Ureter (tissue), 1 donor: Measurements from ENCODE around the gene MZF1. TPM values are rescaled to one million over a fixed set of nuclear protein-coding genes. Genes with fewer than 3 reads are reported as not detected.
A peak's percentile ranks its signal among the peaks of the same experiment; 100 is the strongest.
"Not testable (repeated sequence)": the region's sequence is repeated elsewhere in the genome, so short reads cannot be mapped to it uniquely, and the experiment has no call there.

ENCODE experiments used
- DNase-seq: peaks from one replicate; pipeline ENCODE4 v3.0.0-alpha.2; 2020; ENCODE audit warnings: low spot score
- total RNA-seq: library from RNA; stranded (reverse); gene quantifications from one replicate; pipeline ENCODE4 v1.2.4, GENCODE V29; 2023
- donor health status: DM: yes; HTN: yes; CAD: no.

The MZF1 gene
- total RNA-seq, 1 donor from 2014 or later: 43.4 TPM

DNA sequence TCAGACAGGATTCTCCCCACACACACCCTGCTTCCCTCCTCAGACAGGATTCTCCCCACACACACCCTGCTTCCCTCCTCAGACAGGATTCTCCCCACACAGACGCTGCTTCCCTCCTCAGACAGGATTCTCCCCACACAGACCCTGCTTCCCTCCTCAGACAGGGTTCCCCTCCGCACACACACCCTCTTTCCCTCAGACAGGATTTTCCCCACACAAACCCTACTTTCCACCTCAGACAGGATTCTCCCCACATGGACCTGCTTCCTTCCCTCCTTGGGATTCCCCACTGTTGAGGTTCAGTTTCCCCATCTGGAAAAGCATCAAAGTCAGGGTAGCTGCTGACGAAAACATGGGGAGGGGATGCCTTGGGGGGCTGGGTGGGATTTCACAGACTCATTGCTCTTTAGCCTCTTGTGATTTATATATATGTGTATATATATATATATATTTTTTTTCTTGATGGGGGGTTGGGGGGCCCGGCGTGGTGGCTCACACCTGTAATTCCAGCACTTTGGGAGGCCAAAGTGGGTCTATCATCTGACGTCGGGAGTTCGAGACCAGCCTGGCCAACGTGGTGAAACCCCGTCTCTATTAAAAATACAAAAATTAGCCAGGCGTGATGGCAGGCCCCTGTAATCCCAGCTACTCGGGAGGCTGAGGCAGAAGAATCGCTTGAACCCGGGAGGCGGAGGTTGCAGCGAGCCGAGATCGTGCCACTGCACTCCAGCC, 30.3 kb downstream of the MZF1 start:
- not testable (repeated sequence) for DNase-seq

DNA sequence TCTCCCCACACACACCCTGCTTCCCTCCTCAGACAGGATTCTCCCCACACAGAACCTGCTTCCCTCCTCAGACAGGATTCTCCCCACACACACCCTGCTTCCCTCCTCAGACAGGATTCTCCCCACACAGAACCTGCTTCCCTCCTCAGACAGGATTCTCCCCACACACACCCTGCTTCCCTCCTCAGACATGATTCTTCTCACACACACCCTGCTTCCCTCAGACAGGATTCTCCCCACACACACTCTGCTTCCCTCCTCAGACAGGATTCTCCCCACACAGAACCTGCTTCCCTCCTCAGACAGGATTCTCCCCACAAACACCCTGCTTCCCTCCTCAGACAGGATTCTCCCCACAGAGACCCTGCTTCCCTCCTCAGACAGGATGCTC, 34.0 kb downstream of the MZF1 start:
- not testable (repeated sequence) for DNase-seq

DNA sequence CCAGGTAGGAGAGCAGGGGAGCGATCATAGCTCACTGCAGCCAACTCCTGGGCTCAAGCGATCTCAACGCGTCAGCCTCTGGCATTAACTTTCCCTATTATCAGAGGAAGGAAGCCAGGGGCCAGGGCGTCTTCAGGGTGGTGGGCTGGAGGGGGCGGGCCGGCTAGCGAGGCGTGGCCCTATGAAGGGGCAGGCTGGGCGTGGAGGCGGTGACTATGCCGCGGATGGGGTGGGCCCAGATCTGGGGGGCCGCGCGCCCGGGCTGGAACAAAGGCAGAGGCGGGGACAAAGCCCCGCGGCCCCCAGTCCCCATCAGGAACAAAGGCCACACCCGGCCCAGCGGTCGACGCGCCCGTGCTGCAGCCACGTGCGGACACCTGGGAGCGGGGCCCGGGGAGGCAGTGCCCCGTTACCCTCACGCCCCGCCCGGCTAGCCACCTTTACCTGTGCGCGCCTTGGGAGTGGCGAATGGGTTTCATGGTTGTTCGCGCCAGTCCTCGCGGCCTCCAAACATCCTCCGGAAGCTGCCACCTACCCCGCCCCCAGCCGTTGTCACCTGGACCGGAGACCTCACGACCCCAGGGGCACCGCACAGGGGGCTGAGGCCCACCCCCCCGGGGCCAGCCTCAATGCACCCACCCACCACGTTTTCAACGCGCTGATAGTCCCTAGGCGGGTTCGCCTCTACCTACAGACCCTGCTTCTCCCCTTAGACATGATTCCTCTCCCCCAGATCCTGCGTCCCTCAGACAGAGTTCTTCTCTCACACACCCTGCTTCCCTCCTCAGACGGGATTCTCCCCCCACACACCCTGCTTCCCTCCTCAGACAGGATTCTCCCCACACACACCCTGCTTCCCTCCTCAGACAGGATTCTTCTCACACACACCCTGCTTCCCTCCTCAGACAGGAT, 34.6 kb downstream of the MZF1 start:
- no peak for DNase-seq

DNA sequence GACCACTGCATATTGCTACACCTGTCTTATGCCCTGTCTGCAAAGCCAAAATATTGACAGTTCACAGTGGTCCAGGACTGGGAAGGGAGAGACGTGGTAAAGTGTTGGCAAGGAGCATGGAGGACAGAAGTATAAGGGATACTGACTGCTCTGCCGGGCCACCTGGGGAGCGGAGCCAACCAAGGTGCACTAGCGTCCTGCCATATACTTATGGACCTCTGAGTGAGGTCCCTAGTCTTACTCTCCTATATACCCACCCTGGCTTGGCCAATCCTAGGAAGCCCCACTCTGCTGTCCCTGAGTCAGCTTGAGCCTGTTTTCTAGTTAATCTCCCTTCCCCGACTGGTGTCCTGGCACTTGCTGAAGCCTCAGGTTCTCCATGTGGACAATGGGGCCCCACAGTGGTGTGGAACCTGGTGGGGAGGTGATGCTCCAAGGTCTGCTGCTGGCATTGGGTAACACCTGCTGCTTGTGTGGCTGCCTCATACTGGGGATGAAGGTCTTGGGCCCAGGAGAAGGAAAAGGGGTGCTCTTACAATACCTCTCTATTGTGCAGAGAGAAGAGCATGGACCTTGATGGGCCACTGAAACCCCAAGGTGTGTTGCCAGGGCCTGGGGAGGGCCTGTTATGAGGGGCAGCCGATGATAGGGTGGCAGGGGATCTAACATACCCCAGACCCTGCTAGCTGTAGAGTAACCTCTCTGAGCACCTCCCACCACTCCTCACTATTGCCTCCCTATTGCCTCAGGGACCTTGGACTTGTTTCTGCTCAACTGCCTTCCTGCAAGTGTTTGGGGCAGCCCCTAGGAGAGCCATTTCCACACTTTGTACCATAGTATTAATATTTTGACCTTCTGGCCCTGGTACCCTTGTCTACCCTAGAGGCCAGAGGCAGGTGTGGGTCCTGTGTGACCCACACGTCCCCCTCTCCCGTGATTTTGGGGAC, 36.0 kb downstream of the MZF1 start:
- DNase-seq: no peak

DNA sequence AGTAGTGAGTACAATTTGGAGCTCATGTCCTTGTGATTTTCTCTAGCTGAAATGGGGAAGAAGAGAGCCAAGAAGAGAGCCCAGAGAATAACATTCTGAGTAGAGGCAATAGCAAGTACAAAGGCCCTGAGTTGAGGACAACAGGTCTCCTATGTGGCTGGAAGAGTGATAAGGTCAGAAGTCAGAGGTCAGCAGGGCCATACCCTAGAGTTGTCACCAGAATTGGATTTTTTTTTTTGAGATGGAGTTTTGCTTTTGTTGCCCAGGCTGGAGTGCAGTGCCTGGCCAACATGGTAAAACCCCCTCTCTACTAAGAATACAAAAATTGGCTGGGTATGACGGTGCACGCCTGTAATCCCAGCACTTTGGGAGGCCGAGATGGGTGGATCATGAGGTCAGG, 37.3 kb downstream of the MZF1 start:
- DNase-seq: no peak

DNA sequence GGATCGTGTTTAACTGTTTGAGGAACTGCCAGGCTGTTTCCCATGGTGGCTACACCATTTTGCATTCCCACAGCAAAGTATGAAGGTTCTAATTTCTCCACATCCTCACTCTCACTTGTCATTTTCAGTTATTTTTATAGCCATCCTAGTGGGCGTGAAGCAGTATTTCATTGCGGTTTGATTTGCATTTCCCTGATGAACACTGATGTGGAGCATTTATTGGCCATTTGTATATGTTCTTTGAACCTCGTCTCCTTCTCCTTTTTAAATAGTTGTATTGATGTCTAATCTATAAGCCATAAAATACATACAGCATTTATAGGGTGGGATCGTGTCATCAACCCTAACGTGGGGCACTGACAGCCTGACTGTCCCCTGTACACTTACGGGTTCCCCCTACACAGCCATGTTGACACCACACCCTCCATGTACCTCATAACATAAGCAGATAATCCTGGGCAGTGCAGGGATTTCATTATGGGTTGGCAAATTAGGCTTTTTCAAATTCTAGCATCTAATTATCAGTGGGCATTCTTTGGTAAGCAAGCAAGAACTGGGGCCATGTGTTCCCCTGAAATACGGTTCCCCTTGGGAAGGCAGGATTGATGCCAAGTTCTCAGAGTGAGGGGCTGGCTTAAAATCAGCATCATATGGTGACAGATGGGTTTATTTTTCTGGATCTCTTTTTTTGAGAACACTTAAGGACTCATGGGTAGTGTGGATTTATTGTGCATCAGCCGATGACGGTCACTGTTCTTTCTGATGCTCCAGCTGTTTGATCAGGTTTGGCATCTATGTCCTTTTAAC, 41.9 kb downstream of the MZF1 start:
- no peak for DNase-seq

DNA sequence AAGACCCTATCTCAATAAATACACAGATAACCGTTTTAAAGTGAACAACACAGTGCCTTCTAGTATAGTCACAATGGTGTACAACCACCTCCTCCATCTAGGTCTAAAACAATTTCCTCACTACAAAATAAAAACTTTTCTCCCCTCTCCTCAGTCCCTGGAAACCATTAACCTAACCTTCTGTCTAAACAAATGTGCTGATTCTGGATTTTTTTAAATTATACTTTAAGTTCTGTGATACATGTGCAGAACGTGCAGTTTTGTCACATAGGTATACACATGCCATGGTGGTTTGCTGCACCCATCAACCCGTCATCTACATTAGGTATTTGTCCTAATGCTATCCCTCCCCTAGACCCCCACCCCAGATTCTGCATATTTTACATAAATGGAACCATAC, 43.7 kb downstream of the MZF1 start:
- no peak for DNase-seq

DNA sequence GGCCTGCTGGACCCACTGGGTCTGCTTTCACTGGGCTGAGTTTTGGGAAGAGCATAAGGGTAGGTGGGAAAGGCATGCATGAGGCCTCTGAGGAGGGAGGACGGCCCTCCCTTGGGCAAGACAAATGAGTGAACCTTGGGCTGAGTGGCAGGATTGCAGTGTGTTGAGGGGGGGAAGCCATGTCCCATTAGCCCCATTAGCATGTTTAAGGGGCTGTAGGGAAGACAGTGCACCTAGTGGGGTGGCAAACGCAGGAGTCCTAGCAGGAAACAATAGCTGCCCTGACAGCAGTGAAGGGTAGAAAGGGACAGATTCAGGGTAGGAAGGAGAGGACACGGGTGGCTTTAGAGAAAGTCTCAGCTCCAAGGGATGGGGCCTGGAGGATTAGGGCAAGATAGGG, 50.4 kb downstream of the MZF1 start:
- no peak for DNase-seq

DNA sequence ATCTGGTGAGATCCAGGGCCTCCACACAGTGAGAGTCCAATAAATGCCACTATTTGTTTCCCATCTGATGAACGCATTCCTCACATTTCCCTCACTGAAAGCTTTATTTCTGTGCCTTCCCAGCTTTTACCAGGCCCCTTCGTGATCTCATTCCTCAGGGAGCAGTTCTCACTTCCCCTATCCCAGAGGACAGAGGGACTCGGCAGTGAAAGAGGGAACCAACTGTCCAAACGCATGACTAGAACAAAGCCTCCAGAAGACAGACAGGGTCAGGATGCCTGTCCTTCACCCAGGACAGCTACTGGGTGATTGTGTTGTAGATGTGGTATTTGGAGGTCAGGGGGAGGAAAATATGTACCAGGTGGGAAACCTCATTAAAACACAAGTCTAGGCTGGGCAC, 51.5 kb downstream of the MZF1 start:
- DNase-seq: no peak

DNA sequence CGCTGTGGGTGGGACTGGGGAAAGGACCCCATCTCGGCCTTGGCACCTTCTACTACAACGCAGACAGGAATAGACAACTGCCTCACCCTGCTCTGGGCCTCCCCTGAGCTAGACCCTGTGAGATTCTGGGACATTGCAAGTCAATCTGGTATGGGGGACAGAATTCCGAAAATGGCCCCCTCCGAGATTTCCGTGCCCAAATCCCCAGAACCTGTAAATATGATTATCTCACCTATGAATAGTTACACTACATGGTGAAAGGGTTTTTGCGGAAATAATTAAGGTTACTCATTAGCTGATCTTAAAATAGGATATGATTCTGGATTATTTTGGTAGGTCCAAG, 52.9 kb downstream of the MZF1 start:
- DNase-seq: no peak

DNA sequence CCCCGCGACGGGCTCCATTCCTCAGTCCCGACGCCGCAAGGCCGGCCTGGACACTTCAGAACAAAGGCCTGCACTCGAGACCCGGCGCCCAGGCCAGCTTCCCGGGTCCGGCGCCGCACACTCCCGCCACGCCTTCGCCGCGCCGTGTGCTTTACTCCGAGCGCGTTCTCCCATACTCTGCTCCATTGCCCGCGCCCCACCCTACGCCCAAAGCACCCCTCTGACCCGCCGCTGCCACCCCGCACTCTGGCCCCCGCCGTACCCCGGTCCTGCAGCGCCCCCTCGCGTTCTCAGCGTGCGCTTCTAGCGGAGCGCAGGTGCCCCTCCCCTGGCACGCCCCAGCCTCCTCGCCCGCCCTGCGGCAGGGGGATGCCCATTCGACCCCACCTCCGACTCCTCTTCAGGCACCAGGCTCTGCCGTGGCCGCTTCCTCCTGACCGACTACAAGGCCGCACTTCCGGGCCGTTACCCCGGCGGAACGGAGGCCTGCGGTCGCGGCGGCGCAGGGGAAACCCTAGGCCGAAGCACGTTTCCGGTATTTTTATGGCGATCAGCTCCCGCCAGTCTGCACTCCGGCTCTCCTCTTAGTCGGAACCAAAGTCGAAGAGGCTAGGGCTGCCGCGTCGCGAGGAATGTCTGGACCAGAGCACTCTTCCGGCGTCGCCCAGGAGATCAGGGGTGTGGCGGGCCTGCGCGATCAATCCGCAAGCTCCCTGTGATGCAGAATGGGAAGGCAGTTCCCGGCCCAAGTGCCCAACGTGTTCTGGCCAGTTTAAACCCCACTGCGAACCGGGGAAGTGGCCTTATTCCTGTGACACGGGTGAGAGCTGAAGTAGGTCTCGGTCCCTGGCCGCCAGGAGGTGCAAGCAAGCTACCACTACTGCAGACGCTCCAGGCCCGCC, 53.5 kb downstream of the MZF1 start, which contains the start of gene ZBTB45:
TSS of gene ZBTB45 (minus strand) at position 456 of the 902 bp plus-strand sequence. CDS start 2,137 bp downstream, outside the sequence.
- peak; percentile 96 for DNase-seq

DNA sequence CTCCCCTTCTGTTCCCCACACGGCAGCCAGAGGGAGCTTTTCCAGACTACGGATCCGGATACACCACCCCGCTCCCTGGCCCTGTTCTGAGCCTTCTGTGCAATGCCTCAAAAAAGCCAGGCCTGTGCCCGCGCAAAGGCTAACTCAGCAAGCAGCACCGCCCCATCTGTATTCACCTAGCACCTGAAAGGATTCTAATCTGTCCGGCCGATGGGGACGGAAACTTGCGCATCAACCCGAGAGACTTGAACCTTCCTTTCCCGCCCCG, 54.1 kb downstream of the MZF1 start:
- peak; percentile 78 for DNase-seq

DNA sequence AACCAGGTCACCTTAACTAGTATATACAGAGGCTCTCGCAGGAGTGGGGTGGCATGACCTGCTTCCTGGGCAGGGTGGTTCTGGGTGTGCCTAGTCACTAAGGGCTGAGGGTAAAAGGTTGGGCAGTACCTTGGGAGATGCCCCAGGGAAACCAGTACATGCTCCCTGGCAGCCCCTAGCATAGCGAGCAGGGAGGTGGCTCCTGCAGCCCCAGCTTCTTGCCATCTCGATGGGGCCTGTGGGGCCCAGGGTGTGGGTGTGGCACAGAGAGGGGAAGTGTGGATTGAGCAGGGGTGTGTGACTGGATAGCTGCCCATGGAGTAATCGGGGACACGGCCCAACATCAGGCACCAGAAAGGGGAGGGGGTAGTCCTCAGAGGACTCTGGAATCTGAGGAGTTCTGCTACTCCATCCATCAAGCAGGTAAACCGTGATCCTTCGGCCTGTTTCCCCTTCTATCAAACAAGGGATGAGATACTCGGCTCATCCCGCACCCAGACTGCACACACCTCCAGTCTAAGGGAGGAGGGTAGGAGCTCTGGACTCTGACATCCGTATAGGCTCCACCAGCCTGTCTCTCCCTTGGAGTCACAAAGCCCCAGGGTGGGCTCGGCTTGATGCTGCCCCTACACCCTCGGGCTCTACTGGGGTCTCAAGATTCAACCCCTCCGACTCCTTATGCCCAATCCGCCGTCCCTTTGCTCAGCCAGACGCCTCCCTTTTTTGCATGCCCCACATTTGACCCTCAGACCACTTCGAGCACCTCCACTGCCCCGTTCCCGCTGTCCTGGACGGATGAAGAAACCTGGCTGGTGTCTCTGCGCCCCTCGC, 54.7 kb downstream of the MZF1 start:
- DNase-seq: no peak

DNA sequence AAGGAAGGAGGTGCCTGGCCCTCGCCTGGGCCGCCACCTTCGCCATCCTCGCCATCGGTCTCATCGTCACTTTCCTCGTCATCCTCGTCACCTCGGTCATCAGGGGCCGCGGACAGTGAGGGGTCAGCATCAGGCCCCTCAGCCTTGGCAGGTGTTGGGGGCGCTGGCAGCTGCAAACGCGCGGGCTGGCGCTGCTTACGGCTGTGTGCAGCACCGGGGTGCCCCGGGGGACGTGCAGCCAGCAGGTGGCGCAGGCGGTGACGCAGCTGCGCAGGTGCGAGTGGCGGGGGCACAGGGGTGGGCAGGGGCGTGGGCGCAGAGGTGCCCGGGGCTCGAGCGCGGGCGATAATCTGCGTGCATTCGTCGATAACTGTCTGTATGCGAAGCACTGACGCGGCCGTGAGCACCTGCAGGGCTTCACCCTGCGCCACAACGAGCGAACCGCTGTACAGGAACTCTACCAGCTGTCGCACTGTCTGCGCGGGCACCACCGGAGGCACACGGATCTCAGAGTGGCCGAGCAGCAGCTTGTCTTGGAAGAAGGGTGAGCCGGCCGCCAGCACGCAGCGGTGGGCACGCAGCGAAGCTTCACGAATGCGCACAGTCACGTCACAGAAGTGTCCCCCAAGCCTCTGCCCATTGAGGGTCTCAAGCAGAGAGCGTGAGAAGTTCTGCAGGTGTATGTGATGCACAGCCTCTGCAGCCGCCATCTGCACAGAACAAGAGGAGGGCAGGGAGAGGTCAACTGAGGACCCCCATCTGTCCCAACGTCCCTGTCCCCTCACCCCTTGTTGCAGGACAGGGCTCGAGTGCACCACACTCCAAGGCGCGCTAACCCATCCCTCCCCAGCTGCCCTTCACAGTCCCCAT, 55.9 kb downstream of the MZF1 start:
- DNase-seq: no peak

DNA sequence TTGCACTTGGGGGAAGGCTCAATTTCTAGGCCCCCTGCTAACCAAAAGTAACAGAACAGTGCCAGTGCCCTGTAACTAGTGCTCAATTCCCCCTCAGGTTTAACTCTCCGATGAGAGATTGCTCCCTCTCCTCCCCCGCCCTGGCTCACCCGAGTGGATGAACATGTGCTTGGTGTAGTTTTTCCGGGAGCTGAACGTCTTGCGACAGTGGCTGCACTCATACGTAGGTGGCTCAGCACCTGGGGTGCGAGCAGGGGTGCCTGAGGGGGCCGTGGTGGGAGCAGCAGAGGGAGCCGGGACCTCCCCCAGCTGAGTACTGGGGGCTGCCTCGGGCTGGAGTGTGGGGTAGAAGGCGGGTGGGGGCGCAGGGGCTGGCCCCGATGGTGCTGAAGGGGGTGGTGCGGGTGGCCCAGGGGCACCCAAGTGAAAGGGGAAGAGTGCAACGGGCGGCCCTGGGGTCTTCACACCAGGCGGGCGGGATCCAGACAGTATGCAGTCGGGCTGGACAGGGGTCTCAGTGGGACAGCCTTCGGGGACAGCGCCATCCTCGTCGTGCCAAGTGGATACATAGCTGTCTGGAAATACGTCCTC, 56.8 kb downstream of the MZF1 start:
- no peak for DNase-seq

DNA sequence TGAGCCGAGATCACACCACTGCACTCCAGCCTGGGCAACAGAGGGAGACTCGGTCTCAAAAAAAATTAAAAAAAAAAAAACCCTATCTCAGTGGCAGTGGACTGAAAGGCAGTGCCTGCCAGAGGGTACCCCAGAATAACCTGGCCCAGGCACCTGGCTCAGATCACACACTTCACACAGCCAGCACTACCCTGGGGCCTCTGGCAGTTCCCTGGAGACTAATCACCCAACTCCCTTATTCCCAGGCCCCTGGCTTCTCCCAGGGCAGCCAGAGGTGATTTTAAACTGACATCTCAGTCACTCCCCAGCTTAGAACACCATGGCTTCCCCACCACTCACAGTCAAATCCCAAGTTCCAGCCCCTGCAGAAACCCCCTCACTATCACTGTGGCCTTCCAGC, 57.9 kb downstream of the MZF1 start:
- DNase-seq: no peak

DNA sequence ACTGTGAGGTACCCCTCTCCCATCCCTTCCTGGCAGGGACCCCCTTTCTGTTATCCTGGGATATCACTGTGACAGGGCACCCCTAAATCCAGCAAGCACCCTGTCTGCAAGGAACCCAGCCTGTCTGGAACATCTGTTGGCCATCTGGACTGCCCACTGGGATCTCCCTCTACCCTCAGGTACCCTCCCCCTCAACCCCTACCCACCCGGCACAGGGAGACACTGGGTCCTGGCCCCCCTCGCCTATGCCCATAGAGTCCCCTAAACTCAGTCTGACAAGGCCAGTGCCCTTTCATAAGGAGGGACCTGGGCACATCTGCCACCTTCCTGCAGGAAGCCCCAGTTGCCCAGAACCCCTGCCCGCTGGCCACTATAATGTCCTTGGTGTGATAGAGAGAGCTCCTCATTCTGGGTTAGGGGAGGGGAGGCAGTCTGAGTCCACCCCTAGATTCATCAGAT, 58.5 kb downstream of the MZF1 start:
- no peak for DNase-seq
